ENCODE measurements around the gene CCPG1. TPM values are rescaled to one million over a fixed set of nuclear protein-coding genes. Genes with fewer than 3 reads are reported as not detected.
"Not testable (repeated sequence)": the region's sequence is repeated elsewhere in the genome, so short reads cannot be mapped to it uniquely, and the experiment has no call there.

CCPG1 gene, protein sequence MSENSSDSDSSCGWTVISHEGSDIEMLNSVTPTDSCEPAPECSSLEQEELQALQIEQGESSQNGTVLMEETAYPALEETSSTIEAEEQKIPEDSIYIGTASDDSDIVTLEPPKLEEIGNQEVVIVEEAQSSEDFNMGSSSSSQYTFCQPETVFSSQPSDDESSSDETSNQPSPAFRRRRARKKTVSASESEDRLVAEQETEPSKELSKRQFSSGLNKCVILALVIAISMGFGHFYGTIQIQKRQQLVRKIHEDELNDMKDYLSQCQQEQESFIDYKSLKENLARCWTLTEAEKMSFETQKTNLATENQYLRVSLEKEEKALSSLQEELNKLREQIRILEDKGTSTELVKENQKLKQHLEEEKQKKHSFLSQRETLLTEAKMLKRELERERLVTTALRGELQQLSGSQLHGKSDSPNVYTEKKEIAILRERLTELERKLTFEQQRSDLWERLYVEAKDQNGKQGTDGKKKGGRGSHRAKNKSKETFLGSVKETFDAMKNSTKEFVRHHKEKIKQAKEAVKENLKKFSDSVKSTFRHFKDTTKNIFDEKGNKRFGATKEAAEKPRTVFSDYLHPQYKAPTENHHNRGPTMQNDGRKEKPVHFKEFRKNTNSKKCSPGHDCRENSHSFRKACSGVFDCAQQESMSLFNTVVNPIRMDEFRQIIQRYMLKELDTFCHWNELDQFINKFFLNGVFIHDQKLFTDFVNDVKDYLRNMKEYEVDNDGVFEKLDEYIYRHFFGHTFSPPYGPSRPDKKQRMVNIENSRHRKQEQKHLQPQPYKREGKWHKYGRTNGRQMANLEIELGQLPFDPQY
- 12.8 and 14.6 TPM in 2 replicates for total RNA-seq (2014; rRNA removed; shearing (Covaris generic))
- 16.5 and 23.3 TPM in 2 replicates for polyA plus RNA-seq (2015; cell fraction: cytosol; rRNA removed)
- polyA plus RNA-seq (2015; cell fraction: nucleus; rRNA removed) = 46.1 and 49.6 TPM in 2 replicates

DNA sequence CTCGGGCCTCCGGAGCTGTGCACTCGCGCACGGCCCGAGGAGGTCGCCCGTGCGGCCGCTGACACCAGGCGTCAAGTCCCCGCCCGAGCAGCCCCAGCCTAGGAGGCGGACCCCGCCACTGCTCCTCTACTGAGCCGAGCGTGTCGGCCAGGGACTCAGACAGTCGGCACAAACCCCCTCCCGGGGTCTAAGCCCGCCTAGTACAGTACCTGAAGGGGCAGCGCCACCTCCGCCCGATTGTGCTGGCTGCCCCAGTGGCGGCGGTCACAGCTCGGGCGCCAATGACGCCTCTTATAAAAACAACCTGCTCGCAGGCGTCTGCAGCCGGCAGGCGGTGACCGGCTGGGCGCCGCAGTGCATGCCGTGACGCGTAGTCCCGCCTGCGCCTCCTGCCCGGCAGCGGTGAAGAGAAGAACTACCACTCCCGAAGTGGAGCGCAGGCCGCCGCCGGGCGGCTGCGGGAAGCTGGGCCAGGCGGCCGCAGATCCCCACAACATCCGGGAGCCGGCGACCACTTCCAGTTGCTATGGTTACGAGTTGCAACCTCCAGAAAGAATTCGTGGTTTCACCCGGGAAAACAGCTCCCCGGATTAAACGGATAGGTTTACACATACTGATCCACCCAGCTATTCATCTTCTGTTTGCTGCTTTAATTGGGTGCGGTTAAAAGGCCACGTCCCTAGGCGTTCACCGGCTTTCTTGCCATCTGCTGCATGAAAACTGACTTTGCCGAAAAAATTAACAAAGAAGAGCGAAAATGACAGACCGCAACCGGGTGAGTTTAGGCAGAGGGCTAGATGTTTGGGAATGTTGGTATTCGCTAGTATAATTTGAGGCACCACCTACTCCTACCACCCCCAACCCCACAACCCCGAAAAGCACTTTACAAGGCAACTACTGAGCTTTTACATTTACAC, at the start of gene CCPG1, which contains the start of gene PIERCE2:
CCPG1 (minus strand) TSS at position 348 of the 917 bp plus-strand sequence. CDS start 18,935 bp downstream, outside the sequence.
PIERCE2 (plus strand) TSS at position 484 of the 917 bp plus-strand sequence; CDS start at position 758, 274 bp downstream.
- DNase-seq (ENCODE audit: low read depth) = peak; percentile 97

DNA sequence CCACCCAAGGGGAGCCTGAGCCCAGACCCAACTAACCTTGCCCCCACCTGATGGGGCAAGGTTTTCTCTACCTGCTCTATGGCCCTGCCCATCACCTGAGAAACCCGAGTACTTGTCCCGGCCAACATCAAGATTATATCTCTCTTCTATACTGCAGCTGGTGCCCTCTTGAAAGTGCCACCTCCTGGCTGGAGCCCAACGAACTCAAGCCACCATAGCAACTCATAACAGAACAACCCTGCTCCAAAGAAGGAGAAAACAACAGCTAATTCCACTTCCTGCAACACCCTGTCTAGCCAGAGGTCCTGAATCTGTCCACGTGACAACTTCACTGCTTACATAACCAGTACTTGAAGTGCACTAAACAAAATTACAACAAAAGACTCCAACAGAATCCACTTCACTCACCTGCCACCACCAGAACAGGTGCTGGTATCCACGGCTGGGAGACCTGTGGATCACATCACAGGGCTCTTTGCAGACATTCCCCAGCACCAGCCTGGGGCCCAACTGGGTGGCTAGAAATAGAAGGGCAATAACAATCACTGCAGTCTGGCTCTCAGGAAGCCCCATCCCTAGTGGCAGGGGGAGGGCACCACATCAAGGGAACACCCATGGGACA, 49.4 kb upstream of the CCPG1 start:
- DNase-seq (ENCODE audit: low read depth) = peak; percentile 25

DNA sequence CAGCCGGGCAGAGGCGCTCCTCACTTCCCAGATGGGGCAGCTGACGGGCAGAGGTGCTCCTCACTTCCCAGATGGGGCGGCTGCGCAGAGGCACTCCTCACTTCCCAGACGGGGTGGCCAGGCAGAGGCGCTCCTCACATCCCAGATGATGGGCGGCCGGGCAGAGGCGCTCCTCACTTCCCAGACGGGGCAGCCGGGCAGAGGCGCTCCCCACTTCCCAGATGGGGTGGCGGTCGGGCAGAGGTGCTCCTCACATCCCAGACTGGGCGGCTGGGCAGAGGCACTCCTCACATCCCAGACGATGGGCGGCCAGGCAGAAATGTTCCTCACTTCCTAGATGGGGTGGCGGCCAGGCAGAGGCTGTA, 38.9 kb upstream of the CCPG1 start:
- not testable (repeated sequence) for DNase-seq (ENCODE audit: low read depth)

DNA sequence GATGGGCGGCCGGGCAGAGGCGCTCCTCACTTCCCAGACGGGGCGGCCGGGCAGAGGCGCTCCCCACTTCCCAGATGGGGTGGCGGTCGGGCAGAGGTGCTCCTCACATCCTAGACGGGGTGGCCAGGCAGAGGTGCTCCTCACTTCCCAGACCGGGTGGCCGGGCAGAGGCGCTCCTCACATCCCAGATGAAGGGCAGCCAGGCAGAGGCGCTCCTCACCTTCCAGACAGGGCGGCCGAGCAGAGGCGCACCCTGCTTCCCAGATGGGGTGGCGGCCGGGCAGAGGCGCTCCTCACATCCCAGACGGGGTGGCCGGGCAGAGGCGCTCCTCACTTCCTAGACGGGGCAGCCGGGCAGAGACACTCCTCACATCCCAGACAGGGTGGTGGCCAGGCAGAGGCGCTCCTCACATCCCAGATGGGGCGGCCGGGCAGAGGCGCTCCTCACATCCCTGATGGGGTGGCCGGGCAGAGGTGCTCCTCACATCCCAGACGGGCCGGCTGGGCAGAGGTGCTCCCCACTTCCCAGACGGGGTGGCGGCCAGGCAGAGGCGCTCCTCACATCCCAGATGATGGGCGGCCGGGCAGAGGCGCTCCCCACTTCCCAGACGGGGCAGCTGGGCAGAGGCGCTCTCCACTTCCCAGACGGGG, 38.3 kb upstream of the CCPG1 start:
- DNase-seq (ENCODE audit: low read depth) = not testable (repeated sequence)

DNA sequence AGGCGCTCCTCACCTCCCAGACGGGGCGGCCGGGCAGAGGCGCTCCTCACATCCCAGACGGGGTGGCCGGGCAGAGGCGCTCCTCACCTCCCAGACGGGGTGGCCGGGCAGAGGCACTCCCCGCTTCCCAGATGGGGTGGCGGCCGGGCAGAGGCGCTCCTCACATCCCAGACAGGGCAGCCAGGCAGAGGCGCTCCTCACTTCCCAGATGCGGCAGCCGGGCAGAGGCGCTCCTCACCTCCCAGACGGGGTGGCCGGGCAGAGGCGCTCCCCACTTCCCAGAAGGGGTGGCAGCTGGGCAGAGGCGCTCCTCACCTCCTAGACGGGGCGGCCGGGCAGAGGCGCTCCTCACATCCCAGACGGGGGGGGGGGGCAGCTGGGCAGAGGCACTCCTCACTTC, 37.8 kb upstream of the CCPG1 start:
- not testable (repeated sequence) for DNase-seq (ENCODE audit: low read depth)

DNA sequence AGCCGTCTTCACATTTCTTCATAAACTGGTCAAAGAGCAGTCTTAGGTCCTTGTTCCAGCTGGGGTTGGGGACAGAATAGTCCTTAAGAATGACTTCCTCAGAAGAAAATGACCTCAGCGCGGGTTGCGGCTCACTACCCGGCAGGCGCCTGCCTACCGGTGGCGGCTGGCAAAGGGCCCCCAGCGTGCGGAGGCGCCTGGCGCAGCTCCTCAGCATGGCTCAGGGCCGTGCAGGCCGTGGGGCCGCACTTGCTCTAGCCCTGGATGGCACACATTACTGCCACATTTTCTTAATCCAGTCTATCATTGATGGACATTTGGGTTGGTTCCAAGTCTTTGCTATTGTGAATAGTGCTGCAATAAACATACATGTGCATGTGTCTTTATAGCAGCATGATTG, 35.0 kb upstream of the CCPG1 start:
- not testable (repeated sequence) for DNase-seq (ENCODE audit: low read depth)

DNA sequence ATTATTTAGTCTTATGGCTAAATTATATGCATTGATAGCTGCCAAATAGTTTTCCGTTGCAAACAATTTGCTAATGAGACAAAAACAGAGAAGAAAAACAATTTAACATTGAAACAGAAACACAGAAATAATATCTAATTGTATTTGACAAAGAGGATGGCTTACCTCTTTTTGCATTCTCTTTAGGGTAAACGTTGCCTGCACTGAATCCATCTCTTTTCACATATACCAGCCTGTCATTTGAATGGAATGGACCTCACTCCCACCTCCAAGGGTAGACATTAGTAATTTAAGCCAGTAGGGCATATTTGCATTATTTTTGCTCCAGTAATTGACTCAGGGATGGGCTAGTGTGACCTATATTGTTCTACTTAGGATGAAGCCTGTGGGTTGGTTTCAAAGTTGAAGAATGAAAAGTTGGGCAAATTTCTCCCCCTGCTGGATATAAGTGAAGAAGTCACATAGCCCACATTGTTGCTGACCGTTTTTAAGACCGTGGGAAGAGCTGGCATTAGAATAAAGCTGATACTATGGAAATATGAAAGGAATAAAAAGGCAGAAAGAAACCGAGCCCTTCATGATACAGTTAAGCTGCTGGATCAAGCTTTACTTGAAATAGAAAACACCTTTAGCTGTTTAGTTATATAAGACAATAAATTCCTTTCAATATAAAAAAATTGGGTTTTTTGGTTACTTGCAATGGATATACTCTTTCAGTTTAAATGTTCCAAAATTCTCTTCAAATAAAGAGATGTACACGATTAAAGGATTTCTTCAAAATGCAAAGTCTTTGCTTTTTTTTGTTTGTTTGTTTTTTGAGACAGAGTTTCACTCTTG, 27.0 kb upstream of the CCPG1 start:
- peak; percentile 65 for DNase-seq (ENCODE audit: low read depth)

DNA sequence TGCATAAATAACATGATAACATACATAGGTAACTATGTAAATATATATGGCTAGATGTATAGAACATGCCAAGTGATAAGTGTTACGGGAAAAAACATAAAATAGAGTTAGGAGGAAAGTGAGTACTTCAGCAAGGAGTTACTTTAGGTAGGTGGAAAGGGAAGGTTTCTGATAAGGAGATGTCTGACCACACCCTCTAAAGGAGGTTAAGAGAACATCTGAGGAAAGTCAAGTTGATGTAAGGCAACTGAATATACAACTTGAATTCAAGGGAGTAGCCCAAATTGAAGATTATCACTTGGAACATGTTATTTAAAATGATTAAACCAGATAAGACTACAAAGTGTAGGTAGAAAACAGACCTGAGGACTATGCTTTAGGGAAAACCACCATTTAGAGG, 13.9 kb upstream of the CCPG1 start:
- no peak for DNase-seq (ENCODE audit: low read depth)

DNA sequence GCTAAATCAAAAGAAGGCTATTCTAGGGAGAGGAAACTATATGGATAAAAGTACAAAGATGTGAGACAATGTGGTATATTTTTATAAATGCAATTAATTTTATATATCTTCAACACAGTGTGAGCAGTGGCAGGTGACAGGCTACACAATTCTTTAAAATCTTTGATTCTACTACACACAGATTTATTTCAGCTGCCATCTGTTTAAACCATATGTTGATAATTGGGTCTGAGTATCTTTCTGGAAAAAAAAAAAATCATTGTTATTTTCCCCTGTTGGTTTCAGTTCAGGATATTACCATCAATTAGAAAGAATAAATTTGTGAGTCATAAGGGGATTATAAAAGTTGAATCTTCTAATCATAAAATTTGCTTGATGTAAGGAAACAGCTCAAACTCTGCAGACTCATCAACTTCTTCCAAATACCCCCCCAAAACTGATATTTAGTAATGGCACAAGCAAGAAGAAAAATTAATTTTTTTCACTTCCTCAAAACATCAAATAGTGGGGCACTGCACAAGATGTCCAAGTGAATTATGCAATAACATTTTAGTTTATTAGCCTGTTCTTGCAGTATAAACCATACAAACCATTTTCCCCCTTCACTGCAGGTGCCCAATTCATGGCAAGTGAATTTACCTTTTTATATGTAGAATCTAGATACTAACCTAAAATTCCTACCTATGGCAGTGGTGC, 12.2 kb upstream of the CCPG1 start:
- DNase-seq (ENCODE audit: low read depth) = no peak

DNA sequence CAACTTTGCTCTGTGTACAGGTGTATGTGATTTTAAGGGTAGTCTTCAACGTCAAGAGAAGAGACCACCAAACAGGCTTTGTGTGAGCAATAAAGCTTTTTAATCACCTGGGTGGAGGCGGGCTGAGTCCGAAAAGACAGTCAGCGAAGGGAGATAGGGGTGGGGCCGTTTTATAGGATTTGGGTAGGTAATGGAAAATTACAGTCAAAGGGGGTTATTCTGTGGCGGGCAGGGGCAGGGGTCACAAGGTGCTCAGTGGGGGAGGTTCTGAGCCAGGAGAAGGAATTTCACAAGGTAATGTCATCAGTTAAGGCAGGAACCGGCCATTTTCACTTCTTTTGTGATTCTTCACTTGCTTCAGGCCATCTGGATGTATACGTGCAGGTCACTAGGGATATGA, 9.5 kb upstream of the CCPG1 start:
- DNase-seq (ENCODE audit: low read depth) = not testable (repeated sequence)

DNA sequence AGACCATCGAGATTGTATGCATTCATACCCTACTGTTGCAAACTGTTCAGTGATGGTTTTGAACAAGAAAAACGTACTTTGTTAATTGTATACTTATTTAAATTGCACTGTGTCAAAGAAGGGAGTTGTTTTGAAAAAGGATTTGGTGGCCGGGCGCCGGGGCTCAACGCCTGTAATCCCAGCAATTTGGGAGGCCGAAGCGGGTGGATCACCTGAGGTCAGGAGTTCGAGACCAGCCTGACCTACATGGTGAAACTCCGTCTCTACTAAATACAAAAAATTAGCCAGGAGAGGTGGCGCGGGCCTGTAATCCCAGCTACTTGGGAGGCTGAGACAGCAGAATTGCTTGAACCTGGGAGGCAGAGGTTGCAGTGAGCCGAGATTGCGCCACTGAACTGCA, 817 bp upstream of the CCPG1 start:
- not testable (repeated sequence) for DNase-seq (ENCODE audit: low read depth)

DNA sequence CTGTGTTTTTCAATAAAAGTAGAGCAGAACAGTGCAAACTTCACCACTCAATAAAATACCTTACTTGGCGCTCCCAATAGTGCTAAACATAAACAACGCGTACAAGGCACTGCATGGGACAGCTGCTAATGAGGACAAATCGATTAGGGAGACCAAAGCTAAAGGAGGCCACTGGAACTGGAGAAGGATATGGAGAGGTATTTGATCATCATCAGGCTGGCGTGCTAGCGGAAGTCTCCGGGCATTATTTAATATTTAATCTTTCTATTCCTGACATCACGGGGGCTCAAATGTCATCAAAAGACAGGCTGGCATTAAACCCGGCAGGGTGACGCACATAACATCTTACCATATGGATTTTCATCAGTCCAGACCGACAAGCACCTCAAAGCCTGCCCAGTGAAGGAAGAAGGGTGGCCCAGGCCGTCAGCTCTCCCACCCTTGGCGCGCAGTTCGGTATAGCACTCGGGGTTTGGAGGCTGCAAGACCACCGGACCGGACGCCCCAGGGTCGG, 604 bp downstream of the CCPG1 start:
- no peak for DNase-seq (ENCODE audit: low read depth)

DNA sequence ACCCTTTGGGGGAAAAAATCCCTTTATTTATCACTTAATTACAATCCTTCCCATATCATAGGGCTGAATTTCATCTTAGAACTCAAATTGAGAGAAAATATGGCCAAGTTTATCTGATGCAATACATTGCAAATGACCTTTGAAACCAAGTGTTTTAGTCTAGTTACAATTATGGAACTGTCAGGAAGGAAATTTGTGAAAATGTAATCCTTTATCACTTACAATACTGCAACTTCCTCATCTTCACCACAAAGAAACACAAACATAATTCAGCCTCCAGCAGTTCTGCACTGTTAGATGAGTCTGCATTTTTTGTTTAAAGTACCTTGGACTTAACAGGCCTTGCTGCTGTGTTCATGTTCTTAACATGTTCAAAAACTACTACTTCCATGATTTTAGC, 4.6 kb downstream of the CCPG1 start:
- no peak for DNase-seq (ENCODE audit: low read depth)

DNA sequence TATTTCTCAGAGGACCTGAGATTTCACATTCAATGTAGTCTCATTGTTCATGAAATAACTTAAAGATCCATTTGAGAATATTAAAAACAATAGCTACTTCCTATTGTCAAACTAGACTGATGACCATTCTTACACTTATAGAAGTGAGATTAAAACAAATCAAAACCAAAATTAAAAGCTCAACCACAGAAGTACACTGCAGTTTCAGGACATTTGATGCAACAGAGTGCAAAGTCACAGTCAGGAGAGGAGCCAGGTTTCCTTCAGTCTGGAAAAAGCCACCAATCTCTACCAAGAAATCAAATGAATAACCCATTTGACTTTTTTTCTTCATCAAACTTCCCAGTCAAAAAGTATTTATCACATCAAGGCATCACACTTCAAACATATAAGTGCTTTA, 5.5 kb downstream of the CCPG1 start:
- DNase-seq (ENCODE audit: low read depth) = no peak

DNA sequence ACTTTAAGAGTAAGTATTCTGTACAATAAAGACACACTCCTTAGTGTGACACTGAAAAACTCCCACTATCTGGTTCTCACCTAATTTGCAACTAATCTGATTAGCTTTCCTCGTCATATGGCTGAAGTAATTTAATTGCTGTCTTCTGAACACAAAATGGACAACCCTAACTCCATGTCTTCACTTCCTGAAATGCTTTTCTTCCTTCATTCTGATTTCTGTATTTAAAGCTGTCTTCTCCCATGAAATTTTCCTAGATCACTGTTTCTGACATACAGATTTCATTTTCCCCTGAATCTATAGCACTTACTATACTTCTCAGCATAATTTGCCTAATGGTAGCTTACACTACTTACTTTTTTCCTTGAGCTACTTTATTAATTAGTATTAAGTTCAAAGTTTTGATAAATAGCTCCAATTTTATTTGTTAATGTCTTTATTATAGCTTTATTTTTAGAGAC, 6.3 kb downstream of the CCPG1 start:
- DNase-seq (ENCODE audit: low read depth) = no peak

DNA sequence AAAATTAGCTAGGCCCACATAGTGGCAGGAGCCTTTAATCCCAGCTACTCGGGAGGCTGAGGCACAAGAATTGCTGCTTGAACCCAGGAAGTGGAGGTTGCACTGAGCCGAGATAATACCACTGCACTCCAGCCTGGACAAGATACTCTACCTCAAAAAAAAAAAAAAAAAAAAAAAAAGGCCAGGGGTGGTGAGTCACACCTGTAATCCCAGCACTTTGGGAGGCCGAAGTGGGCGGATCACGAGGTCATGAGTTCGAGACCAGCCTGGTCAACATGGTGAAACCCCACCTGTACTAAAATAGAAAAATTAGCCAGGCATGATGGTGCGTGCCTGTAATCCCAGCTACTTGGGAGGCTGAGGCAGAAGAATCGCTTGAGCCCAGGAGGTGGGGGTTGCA, 8.1 kb downstream of the CCPG1 start:
- not testable (repeated sequence) for DNase-seq (ENCODE audit: low read depth)

DNA sequence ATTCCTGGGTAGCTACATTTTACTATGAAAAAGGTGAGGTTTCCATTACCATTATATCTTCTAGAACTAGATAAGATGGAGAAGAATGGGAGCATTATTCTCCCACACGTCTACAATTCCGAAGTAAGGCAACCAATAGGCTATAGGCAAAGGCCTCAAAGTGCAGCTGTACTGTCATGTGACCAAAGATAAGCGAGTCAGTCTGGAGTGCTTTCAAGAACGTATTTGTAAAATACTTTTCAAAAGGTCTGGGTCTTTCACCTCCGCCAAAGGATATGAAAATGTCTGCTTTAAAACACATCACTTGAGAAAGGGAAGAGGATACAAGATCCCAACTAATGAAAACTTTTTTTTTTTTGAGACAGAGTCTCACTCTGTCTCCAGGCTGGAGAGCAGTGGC, 9.9 kb downstream of the CCPG1 start:
- DNase-seq (ENCODE audit: low read depth) = no peak

DNA sequence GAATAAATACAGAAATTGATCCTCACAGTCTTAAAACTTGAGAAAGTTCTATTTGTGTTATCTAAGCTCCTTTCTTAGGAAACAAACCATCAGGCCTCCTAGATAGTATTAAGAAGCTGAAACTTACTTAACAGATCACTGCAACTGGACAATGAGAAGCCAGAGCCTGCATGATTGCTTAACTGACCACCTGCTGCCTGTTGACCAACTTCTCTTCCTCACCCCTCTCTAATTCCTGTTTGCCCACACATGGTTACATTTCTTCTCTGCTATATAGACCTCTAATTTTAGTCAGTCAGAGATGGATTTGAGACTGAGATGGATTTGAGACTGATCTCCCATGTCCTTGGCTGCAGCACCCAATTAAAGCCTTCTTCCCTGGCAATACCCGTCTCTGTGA, 13.5 kb downstream of the CCPG1 start:
- DNase-seq (ENCODE audit: low read depth) = no peak

Data from HT1080 (cell line).